Neural progenitor cell (in vitro differentiated cells): ENCODE results near the gene ADGRG1.

Experiments
- EZH2 ChIP-seq: fragments of 200-600 bp; sonication (generic); IDR thresholded peaks from 2 replicates; pipeline ENCODE4 v1.6.1; 2017; ENCODE audit warnings: antibody characterized with exemption, mild to moderate bottlenecking, moderate library complexity
- TF ChIP-seq, protein P1 (sequence below): fragments of 200-600 bp; sonication (generic); IDR thresholded peaks from 2 replicates; pipeline ENCODE4 v1.5.1; 2017; ENCODE audit warnings: antibody characterized with exemption, mild to moderate bottlenecking

DNA sequence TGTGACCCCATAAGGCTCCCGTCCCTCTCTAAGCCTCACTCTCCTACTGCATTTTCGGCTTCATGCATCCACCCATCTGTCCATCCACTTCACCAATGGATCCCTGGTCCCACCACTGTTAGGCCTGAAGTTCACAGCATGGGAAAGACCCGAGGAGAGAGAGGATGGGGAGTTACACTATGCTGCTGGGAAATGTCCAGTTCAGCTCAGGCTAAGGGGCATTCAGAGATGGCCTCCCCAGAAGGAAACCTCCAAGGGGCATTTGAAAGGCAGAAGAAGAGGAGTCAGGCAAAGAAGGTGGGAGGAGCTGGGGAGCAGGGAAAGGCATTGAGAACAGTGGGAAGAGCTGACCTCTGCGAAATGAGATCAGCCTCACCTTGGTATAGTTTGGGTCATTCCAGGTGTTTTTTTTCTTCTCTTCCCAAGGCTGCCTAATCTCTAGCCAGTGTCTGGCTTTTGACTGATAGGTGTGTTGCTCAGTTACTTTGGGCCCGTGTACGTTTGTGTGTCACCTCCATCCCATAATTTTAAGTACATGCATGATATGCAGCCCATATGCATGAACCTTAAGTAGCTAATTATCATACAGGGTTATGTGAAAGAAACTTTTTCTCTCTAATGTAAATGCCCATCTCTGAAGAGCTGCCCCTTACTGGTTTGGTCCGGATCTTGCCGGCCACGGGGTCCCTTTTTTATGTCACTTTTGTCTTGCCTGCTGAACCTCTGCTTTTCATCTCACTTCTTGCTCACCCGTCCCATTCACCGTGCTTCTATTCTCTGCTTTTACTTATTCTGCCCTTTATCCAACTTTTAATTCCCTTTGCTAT lies 54.6 kb downstream of the ADGRG1 start:
- TF ChIP-seq, protein P1, sequence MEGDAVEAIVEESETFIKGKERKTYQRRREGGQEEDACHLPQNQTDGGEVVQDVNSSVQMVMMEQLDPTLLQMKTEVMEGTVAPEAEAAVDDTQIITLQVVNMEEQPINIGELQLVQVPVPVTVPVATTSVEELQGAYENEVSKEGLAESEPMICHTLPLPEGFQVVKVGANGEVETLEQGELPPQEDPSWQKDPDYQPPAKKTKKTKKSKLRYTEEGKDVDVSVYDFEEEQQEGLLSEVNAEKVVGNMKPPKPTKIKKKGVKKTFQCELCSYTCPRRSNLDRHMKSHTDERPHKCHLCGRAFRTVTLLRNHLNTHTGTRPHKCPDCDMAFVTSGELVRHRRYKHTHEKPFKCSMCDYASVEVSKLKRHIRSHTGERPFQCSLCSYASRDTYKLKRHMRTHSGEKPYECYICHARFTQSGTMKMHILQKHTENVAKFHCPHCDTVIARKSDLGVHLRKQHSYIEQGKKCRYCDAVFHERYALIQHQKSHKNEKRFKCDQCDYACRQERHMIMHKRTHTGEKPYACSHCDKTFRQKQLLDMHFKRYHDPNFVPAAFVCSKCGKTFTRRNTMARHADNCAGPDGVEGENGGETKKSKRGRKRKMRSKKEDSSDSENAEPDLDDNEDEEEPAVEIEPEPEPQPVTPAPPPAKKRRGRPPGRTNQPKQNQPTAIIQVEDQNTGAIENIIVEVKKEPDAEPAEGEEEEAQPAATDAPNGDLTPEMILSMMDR = no peak
- no peak for TF ChIP-seq EZH2
